SKM-1 (cell line): ENCODE measurements around the gene DUSP10.

ENCODE experiments used
- DNase-seq: peaks from one replicate; lab custom pipeline; 2025; ENCODE audit not compliant: unreplicated experiment; lab: John Stamatoyannopoulos, UW

Gene DUSP10

DNA sequence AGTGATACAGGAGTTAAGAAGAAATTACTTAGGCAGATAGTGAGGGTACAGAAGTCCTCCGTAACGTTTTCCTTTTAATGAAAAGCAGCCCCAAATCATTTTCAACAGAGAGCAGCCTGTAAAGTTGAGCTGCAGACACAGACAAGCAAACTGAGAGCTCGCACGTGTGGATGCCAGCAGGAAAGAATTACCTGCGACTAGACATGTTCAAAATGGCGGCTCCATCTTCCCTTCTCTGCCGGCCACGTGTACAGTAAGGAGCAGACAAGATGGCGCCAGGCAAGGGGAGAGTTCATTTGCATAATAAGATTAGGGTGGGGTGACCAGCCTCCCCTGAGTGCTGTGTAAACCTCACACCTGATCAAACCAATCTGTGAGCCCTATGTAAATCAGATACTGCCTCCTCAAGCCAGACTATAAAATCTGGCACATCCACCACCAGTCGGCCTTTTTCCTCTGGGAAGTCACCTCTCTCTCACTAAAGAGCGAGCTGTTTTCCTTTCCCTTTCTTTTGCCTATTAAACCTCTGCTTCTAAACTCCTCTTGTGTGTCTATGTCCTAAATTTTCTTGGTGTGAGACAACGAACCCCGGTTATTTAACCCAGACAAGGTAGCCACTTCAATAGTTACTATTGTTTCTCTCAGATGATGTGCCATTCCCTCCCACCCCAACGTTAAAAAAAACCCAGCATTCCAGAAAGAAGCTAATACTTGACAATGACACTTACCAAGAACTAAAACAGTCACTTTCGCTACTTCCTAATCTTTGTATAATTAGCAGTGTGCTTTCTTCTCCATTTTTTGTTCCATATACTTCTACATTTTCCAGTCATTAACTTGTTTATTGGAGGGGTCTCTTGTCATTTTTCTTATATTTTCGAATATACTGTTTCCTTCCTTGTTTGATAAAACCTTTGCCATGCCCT lies 27.4 kb downstream of the DUSP10 start:
- DNase-seq = no peak

DNA sequence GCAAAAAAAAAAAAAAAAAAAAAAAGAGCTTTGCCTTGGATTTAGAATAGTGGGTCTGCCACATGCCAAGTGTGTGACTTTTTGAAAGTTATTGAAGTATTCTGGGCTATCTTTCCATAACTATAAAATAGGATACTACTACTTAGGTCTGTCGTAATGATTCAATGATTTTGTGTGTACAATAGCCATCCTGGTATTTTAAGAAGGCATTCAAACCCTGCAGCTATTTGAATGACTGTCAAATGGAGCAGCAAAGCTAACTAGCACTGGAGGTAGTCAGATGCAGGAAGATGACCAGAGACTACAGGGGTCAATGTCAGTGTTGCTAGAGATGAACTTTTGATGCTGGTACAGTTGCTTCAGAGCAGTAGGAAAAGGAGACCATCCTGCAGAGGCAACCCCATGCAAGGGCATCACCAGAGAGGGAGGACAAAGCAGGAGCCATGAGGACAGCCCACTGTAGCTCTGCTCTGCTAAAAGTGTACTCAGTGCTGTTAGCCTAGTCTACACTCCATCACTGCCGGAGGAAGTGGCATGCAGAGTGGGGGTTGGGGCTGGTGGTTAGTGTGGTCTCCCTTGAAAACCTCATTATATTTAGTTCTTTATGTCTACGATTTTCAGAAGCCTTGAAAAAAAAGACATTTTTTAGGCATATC lies 29.0 kb downstream of the DUSP10 start:
- no peak for DNase-seq

DNA sequence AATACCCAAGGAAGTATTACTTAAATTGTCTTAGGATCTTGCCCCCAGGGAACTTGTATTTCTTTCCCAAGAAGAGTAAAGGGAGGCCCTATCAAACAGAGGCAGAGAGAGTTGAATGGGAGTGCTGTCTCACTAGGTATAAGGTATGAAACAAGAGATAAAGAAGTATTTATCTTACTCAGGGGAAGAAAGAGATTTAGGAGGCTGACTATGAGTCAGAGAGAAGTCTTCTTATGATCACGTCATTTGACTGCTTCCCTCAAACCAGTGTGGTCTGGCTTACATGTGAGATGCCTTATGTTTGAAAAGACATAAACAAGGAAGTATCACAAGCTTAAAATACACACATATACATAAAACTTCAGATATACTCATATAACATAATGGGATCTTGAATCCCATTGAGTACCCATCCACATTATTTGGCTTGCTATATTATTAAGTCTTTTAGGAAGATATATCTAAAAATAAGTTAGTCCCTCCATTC lies 29.6 kb downstream of the DUSP10 start:
- DNase-seq = no peak

DNA sequence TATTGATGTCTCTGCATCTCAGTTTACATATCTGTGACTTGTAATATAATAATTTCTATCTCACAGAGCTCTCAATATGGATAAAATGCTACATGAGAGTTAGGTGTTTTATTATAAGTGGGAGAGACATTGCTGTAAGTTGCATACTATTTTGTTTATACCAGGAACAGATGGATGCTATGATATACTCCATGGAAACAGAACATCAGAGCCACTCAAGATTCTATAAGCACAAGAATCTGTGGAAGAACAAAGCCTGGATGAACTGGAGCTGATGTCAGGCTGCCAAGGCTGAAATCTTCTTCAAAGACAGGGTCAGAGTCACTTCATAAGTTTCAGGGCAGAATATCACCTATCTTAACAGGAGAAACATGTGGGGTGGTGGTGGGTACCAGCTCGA lies 30.2 kb downstream of the DUSP10 start:
- DNase-seq = no peak

DNA sequence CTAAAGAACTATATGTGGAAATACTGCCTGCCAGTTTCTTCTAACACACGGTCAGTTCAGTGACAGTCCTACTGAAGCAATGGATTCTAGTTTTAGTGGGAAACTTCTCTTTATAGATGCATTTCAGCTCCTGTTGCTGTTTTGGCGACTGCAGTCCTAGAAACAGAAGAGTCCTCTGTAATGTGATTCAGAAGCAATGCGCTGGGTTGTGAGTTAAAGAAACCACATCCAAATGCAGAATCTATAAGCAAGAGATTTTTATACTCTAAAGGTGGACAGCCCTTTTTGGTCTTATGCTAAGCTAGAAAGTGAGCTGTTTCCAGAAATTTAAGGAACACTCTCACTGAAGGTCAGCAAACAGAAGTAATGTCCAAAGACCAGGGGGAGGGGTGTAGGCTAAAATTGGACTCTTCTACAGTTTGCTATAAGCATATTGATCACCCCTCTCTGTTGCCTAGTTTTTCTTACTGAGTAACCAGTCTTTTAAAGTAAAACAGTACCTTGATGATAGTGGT lies 30.8 kb downstream of the DUSP10 start:
- DNase-seq = no peak

DNA sequence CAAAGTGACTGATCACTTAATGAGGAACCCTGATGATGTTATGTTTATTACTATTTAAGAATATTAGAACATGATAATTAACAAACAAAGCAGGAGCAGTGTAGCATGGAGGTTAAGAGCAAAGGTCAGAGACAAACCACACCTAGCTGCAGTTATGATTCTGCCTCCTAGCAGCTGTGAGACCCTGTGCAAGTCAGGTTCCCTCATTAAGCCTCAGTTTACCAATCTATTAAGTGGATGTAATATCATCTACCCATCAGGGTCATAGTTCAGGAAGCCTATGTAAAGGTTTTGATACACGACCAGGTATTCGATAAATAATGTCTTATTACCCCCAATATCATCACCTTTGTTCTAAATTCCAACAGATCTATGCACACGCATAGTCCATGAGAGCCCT lies 32.0 kb downstream of the DUSP10 start:
- no peak for DNase-seq

DNA sequence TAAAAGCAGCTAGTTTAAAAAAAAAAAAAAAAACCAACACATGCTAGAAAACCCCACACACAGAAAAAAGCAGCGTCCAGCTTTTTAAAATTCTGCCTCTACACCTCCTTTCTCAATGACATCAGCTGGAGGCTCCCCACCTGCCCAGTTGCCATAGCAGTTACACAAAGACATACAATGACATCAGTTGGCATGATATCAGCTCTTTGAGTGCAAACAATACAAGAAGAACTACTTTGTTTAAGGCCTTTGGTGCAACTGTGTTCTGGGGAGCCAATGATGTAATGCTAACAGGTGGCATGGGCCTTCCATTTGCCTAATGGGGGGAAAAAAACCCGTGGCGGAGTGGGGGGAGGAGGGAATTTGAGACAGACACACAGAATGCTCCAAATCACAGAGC lies 32.9 kb downstream of the DUSP10 start:
- no peak for DNase-seq

DNA sequence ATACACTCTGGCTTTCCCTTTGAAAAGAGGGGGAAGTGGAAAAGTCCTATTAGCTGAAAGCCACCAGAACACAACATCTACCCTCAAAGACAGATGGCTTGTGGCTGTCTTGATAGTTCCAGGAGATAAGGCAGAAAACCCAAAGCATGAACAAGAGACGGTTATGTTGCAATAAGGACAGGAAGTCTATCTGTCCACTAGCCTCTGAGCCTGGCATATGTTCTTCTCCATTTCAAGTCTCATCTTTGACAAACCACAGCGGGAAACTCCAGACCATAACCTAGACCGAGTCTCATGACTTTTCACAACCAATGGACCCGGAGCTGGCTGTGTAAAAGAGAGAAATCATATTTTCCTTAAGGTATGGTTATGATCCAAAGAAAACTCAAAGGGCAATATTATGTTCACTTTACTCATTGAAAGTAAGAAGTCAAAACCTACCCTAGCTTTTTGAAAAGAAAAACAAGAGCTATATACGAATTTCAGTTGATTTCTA lies 33.8 kb downstream of the DUSP10 start:
- peak; percentile 100 for DNase-seq

DNA sequence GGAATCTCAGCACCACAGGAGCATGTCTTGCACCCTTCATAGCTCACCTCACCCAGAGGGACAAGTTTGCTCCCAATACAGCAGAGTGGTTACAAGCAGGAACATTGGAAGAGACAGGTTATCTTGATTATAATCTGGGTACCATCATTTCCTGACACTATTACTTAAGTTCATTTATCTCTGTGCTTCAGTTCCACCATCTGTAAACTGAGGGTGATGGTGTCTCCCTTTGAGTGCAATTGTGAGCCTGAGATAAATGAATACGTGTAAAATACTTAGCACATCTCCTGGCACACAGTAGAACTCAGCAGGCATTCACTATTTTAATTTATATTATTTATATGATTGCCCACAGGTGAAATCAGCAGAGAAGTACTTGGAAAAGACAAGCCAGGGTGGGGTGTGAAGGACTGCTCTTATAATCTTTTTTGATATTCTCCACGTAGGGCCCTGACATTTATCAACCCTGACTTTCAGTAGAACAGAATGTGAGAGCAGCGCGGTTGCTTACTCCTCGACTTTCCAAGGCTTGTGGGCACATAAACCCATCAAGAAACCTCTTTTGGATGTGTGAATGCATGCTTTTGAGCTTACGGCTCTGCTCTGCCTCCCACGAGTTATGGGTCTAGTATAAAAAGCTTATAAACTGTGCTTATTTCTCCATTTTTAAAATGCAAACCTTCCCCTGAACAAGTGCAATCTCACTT lies 34.9 kb downstream of the DUSP10 start:
- DNase-seq = no peak

DNA sequence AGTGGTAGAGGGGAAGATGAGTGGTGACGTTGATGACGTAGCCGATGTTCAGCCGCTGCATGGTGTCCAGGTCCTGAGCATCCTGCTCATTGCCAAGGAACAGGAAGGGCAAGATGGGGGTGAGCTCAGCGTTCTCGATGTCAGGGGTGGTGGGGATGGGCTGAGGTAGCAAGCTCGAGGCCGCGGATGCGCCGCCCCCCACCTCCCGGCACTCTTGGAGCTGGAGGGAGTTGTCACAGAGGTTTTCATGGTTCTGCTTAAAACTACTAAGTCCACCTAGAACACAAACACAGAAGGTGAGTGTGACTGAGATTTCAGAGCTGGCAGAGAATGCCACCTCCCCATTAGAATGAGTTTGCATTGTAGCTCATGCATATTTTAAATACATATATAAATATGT lies 35.7 kb downstream of the DUSP10 start:
- DNase-seq = no peak

DNA sequence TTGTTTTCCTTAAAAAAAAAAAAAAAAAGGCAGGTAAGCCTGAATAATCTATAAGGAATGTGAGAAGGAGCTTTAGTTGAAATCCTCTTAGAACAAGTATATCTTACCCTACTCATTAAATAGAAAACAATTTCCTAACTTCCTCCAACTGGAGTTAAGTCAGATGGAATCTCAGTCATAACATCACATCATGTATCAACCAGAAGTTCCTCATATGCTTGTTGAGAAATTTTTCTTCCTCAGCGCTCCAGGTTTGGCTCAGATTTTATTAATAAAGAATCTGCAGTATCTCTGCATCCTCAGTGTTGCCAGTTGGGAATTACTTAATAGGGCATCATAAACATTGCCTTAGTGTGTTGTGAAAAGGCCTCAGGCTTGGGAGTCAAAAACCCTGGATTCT lies 37.6 kb downstream of the DUSP10 start:
- DNase-seq = peak; percentile 71

DNA sequence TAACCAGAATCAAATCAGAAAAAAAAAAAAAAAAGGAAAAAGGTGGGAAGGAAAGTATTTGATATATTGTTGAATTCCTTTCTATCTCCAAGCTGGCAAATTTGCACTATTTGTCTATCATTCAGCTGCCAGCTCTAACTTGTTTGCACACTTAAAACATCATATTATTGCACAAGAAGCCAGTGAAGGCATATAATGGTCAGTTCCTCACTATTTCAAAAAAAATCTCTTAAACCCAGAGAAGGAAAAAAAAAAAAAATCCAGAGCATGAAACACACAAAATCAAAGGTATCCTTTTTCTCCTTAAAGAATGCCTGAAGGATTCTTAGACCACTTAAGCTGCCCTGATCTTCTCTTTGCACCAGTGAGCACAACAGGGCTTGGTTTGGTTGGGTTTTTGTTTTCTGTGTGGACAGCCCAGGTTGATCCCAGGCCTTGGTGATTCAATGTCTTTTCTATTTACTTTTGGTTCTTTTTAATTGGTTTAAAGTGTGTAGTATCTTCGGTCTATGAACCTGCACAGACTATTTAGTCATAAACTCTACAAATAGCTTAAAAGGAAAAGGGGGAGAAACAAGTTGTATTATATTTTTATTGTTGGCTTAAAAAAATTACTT lies 40.2 kb downstream of the DUSP10 start:
- no peak for DNase-seq

DNA sequence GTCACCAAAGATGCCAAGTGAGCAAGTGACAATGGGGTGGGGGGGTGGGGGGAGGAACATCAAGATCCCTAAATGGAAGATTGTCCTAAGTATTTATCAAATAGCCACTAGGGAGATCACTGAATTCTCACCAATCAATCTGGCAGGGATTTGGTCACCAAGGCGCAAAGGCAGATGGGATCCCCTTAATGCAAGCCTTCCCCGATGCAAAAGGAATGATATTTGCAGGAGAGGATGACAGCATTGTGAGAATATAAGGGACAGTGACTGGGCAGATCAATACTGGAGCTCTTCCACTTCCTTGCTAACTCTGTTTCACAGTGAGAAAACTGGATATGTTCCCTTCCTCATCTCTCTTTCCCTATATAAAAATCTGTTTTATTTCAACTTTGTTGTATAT lies 40.9 kb downstream of the DUSP10 start:
- DNase-seq = no peak

DNA sequence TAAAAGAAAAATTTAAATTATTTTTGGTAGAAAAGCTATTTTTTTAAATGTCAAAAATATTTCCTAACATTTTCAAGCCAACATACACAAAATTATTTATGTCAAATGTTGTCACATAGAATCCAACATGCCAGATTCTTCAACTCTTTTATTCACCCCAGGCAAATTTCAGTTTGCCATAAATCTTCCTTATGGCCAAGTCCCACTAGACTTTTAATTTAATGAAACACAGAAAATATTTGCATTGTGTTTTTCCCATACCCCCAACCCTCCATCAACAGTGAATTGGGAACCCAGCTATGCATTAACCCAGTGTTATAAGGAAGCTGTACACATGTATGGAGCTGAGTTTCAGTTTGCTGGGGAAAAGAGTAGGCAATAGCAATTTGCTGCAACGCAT lies 41.4 kb downstream of the DUSP10 start:
- no peak for DNase-seq

DNA sequence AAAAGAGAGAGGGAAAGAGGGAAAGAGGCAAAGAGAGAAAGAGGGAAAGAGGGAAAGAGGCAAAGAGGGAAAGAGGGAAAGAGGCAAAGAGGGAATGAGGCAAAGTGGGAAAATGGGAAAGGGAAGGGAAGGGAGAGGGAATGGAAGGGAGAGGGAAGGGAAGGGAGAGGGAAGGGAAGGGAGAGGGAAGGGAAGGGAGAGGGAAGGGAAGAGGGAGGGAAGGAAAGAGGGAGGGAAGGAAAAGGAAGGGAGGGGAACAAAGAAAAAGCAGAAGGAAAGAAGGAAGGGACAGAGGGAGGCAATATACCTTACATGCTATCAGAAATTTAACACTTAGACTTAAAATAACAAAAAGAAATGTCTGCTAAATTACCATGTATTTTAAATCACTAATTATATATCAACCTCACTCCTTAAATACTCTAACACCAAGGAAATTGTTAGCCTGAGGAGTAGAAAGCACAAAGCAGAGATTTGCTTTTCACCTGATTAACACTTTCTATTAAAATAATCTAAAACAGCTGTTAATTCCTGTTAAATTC lies 41.8 kb downstream of the DUSP10 start:
- DNase-seq = no peak

DNA sequence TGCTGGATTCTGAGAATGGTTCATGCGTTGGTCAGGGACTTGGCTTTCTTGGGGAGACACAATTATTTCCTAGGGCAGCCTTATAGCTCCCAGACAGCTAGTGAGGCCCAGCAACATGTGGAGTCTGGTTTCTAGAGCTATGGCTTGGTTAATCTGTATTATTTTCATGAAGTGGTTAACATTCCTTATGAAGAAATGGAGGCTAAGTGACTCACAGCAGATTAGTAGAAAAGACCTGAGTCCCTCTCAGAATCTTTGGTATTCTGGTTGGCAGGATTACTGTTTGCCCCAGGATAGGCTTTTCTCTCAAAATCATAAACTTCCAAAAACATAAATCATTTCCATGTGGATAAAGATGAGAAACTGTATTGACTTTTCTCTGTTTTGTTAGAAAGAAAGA lies 42.3 kb downstream of the DUSP10 start:
- DNase-seq = no peak

DNA sequence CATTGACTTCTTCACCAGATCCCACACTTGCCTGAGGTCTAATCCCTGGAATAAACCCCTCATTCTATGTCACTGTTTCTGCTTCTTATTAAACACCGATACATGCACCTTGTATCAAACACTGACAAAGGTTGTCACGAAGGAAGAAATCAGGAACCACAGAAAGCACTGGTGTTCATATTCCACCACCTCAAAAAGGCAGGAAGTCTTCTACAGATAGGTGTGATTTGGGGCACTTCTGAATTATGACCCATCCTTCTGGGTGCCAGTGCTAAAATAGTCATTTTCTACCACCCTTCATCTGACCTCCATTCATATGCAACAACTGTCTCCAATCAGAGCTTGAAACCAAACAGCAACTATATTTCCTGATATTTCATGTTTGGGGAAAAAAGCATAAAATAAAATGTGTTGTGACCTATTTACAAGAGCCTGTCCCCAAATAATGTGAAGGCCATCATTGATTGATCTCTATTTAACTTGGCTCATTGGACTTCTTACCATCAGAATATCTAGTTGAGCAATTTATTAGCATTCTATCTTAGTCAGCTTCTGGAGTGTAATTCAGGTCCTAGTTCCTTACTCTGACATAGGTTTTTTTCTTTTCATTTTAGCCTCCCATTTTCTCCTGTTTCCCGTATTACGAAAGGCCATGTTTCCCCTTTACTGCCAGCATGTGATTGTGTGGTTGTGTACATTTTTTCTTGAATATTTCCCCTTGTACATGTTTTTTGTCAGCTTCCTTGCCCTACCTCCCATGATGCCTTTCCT lies 43.1 kb downstream of the DUSP10 start:
- DNase-seq = peak; percentile 39

DNA sequence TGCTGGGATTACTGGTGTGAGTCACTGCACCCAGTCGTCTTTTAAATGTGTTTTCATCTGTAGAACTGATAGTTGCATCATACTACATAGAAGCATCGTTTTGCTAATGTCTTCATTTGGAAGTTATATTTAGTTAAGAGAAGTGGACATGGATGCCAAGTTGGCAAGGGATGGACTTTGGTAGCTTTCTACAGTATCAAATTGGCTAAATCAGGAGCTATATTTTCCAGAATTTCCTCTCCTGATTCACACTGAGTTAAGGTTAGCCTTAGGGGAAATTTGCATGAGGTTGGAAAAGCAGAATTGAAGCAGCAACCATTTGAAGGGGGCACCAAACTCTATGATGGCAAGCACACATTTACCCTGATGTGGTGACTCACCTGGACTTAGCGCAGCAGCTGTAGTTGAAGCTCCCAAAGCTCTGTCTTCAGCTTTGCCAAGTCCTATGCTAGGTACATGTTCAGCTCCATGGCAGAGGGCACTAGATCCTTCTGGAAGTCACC lies 43.9 kb downstream of the DUSP10 start:
- DNase-seq = no peak

DNA sequence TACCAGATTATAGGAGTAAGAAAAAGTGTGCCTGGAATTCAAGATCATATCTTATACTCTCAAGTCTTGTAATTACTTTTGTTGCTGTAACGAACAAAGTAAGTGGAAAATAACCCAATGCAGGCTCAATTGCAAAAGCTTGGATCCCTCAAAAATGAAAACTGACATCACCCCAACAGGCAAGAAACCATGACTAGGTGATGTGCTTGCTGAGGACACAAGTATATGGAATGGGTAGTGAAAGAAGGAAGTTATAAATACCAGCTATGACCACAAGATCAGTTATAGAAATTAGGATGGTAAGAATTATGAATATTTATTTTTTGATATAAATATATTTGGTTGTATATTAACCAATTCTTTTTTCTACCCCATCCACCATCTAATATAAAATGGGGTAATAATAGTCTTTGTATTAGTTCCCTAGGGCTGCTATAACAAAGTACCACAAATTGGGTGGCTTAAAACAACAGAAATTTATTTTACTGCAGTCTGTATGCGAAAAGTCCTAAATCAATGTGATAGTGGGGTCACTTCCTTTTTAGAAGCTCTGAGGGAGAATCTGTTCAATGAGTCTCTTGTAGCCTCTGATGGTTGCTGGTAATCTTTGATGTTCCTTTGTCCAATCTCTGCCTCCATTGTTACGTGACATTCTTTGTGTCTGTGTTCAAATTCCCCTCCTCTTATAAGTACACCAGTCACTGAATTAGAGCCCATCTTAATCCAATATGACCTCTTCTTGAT lies 45.0 kb downstream of the DUSP10 start:
- DNase-seq = no peak
